Adrenal gland (tissue), 12 donors: ENCODE data around the gene ACOT6. TPM values are rescaled to one million over a fixed set of nuclear protein-coding genes. Genes with fewer than 3 reads are reported as not detected.
"Not testable (repeated sequence)": the region's sequence is repeated elsewhere in the genome, so short reads cannot be mapped to it uniquely, and the experiment has no call there.

ENCODE experiments used
- DNase-seq, 7 donors: peaks; one replicate each; pipeline ENCODE4 v3.0.0-alpha.2; 2019 to 2020
- H3K27ac ChIP-seq, 5 donors: fragments of 200-600 bp; sonication (generic) in 4 of 5; 1 replicate in 3 of 5; 2 replicates in 2 of 5; pipeline versions ENCODE4 v1.5.1 to v1.8.0; 2016 to 2020; ENCODE audit warnings: mild to moderate bottlenecking in 1 of 5
- H3K27me3 ChIP-seq: fragments of 200-600 bp; 2 replicates; pipeline ENCODE4 v1.8.0; 2021
- H3K36me3 ChIP-seq, 2 donors: fragments of 200-600 bp; replicated peaks in 1 of 2; 1 replicate in 1 of 2; 2 replicates in 1 of 2; pipeline versions ENCODE4 v1.5.1 to v1.8.0; 2018 to 2022
- H3K4me1 ChIP-seq, 2 donors: fragments of 200-600 bp; replicated peaks in 1 of 2; 1 replicate in 1 of 2; 2 replicates in 1 of 2; pipeline versions ENCODE4 v1.5.1 to v1.8.0; 2018 to 2021
- H3K4me3 ChIP-seq, 4 donors: fragments of 200-600 bp; sonication (generic) in 3 of 4; one replicate each; pipeline ENCODE4 v1.5.1; 2016 to 2018
- H3K9me3 ChIP-seq, 3 donors: fragments of 200-600 bp; sonication (generic) in 1 of 3; replicated peaks in 1 of 3; 1 replicate in 2 of 3; 2 replicates in 1 of 3; pipeline versions ENCODE4 v1.5.1 to v1.8.0; 2016 to 2021
- POLR2A ChIP-seq, 2 donors: fragments of 450-650 bp; IDR thresholded peaks; one replicate each; pipeline ENCODE4 v1.6.1; 2017; ENCODE audit warnings: antibody characterized with exemption in 2 of 2, mild to moderate bottlenecking in 2 of 2, moderate library complexity in 1 of 2
- WGBS, 4 donors: extraction: QIAGEN DNeasy Blood & Tissue Kit in 2 of 4; methylation state at CpG; one replicate each; pipeline versions ENCODE4 v1.1.5 to v1.1.7; 2013 to 2017; 5-methylcytosine and 5-hydroxymethylcytosine counted together
- intact Hi-C, 2 donors: fragments of 100-400 bp; cut with DNase I; formaldehyde crosslinking; loops; one replicate each; pipeline versions ENCODE4 v1.14.1 to v1.15.0; 2022 to 2023
- polyA plus RNA-seq, 3 donors: library from polyadenylated mRNA; stranded (reverse); fragments of 200-250 nt in 2 of 3; fragments of 350-450 nt in 1 of 3; fragmentation: Illumina TruSeq in 1 of 3; extraction: RNeasy Lipid Tissue Mini Kit (QIAGEN cat#74804) in 1 of 3; gene quantifications; one replicate each; pipeline ENCODE4 v1.2.3, GENCODE V29; 2013 to 2014
- total RNA-seq, 9 donors: library from RNA; depleted of rRNA in 4 of 9; stranded (reverse); fragments of >200 nt in 4 of 9; fragments of 120-200 nt in 1 of 9; fragmentation: NEBNext Ultra II Directional in 1 of 9; extraction: Animal tissue kit (Norgen Biotek cat#: 25700) in 1 of 9; gene quantifications; one replicate each; pipeline versions ENCODE4 v1.1.0 to v1.2.4, GENCODE V29; 2013 to 2023
- TF ChIP-seq, protein P1 (sequence below), 6 experiments: fragments of 450-650 bp in 4 of 6; fragments of 200-600 bp in 2 of 6; sonication (generic) in 1 of 6; IDR thresholded peaks; 1 replicate in 5 of 6; 2 replicates in 1 of 6; pipeline versions ENCODE4 v1.5.1 to v1.8.0; 2016 to 2021; ENCODE audit warnings: antibody characterized with exemption in 6 of 6, mild to moderate bottlenecking in 2 of 6, moderate library complexity in 1 of 6
- donor health status: healthy with polysubstance abuse.
- donor health status: Bipolar disorder and iron deficiency.
- donor health status: DM: yes; HTN: yes; CAD: no.
- donor health status: DM: no; HTN: no; CAD: no.
- donor health status: DM: no; HTN: no; CAD: no.
- donor health status: DM: yes; HTN: yes; CAD: no.

The ACOT6 gene
- total and polyA plus RNA-seq, 12 donors = 0.17 TPM; not detected in 11

DNA sequence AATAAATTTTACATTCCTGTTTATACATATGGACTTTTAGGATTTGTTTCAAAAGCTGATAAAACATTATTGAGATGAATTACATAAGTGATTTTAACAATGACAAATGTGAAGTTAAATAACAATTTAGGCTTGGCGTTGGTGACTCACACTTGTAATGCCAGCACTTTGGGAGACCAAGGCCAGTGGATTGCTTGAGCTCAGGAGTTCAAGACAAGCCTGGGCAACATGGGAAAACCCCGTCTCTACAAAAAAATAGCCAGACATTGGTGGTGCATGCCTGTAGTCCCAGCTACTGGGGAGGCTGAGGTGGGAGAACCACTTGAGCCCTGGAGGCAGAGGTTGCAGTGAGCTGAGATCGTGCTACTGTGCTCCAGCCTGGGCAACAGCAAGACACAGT lies 35.9 kb upstream of the ACOT6 start:
- WGBS, 4 donors = 52 to 64% (median 57%) methylated on average over 3 of the region's 3 CpGs
- DNase-seq = peak; percentile 45 to 76 (median 64)
- peaks cover 0 to 4% of the 10 kb centered on the region in 2 donors for H3K36me3 ChIP-seq
- no peak for TF ChIP-seq POLR2A (IDR thresholded peaks at IDR 0.05)
- TF ChIP-seq, protein P1, sequence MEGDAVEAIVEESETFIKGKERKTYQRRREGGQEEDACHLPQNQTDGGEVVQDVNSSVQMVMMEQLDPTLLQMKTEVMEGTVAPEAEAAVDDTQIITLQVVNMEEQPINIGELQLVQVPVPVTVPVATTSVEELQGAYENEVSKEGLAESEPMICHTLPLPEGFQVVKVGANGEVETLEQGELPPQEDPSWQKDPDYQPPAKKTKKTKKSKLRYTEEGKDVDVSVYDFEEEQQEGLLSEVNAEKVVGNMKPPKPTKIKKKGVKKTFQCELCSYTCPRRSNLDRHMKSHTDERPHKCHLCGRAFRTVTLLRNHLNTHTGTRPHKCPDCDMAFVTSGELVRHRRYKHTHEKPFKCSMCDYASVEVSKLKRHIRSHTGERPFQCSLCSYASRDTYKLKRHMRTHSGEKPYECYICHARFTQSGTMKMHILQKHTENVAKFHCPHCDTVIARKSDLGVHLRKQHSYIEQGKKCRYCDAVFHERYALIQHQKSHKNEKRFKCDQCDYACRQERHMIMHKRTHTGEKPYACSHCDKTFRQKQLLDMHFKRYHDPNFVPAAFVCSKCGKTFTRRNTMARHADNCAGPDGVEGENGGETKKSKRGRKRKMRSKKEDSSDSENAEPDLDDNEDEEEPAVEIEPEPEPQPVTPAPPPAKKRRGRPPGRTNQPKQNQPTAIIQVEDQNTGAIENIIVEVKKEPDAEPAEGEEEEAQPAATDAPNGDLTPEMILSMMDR (IDR thresholded peaks at IDR 0.05) = no peak
- H3K4me3 ChIP-seq = no peak overlapping the region
- peak overlapping the region in 3 of 5 donors; percentile 19 to 41 (median 30) for H3K27ac ChIP-seq
- intact Hi-C loops = no loop called here
- no peaks in the 10 kb centered on the region for H3K27me3 ChIP-seq
- H3K4me1 ChIP-seq = peaks cover 0 to 5% of the 10 kb centered on the region in 2 donors
- no peaks in the 10 kb centered on the region for H3K9me3 ChIP-seq

DNA sequence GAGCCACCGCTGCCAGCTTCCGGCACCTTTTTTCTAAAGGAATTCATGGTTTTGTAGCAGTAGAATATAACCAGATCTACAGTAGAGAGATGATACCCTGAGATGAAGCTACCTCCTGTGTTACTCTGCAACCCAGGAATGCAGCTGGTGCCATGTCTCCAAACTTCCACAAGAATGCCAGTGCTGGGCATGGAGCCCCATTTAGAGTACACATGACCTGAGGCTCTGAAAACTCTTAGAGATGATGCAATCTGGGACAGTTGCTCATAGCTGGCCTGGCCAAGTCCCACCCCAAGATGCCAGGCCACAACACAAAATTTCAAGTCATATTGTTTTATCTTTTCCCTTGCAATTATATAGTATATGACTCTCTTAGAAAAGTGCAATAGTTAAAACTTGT lies 35.1 kb upstream of the ACOT6 start:
- H3K9me3 ChIP-seq, H3K27me3 ChIP-seq, H3K4me1 ChIP-seq, intact Hi-C loops, H3K4me3 ChIP-seq, DNase-seq, H3K36me3 ChIP-seq: not testable (repeated sequence)
- WGBS, 4 donors = 93 to 100% (median 100%) methylated on average over 1 to 2 of the region's 2 CpGs
- peak overlapping the region in 2 of 5 donors; percentile 37 to 41 for H3K27ac ChIP-seq

DNA sequence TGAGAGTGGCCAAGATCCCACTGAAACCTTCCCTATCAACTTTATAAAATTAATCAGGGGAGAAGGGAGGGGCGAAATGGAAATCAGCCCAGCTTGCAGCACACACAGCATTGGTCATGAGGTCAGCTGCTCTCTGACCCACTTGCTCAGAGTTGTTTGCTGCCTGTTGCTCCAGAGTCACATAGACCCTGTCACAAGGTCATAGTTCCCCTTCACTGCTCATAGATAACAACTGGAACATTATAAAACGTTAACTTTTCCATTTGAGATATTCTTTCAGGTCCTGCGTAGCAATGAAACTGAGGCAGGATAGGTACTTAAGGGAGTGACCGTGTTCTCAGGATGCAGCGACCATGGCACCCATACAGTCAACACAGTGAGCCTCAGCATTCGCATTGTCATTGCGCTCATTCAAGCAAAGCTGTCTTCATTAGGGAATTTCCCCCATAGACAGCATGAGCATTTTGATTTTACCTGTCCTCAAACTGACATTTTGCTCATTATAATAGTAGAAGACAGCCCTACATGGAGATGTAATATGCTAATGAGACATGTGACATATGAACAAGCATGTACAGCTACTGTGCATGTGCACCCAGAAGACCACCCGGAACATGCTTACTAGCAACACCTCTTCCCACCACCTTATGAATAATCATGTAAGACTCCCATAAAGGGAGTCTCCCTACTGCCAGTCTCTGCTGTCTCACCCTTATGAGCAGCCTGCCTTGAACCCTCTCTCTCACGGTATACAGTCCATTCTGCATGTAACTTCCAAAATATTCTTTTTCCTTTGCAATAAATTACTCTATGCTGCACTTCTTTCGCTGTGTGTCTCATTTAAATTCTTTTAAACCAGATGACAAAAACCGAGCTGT lies 30.0 kb upstream of the ACOT6 start:
- H3K4me3 ChIP-seq, H3K4me1 ChIP-seq, H3K27me3 ChIP-seq, H3K9me3 ChIP-seq, H3K36me3 ChIP-seq, intact Hi-C loops: not testable (repeated sequence)
- peak overlapping the region in 2 of 5 donors; percentile 34 to 67 for H3K27ac ChIP-seq
- WGBS, 4 donors = 74 to 85% (median 82%) methylated on average over 10 of the region's 11 CpGs
- peak in 4 of 7 donors; percentile 27 to 45 (median 36) for DNase-seq

DNA sequence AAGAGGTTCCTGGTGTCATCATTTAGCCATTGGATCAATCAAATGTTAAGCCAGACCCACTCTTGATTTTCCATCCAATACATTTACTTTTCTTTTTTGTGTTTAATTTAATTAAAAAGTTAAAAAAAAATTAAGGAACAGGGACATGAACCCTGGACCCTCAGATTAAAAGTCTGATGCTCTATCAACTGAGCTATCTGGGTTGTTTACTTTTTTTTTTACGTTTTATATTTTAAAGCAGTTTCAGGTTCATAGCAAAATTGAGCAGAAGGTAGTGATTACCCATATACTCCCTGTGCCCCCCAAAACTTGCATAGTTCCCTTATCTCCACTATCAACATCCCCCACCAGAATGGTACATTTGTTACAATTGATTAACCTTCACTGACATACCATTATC lies 23.6 kb upstream of the ACOT6 start:
- intact Hi-C loops = no loop called here
- TF ChIP-seq, protein P1 (IDR thresholded peaks at IDR 0.05) = no peak
- TF ChIP-seq POLR2A (IDR thresholded peaks at IDR 0.05) = no peak
- no peak for DNase-seq
- no peaks in the 10 kb centered on the region for H3K9me3 ChIP-seq
- 80 to 97% (median 92%) methylated on average over 1 of the region's 1 CpG for WGBS, 4 donors
- H3K36me3 ChIP-seq = no peaks in the 10 kb centered on the region
- H3K4me1 ChIP-seq = no peaks in the 10 kb centered on the region
- no peaks in the 10 kb centered on the region for H3K27me3 ChIP-seq
- no peak overlapping the region for H3K4me3 ChIP-seq
- no peak overlapping the region for H3K27ac ChIP-seq

DNA sequence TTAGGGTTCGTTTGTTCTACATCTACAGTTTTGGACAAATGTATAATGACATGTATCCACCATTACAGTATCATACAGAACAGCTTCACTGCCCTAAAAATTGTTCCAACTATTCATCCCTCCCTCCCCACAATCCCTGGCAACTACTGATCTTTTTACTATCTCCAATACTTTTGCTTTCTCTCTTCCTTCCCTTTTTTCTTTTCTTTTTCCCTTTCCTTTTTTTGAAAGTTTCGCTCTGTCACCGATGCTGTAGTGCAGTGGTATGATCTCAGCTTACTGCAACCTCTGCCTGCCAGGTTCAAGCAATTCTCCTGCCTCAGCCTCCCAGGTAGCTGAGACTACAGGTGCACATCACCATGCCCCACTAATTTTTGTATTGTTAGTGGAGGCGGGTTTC lies 23.2 kb upstream of the ACOT6 start:
- intact Hi-C loops = no loop called here
- no peak for DNase-seq
- no peaks in the 10 kb centered on the region for H3K4me1 ChIP-seq
- no peak overlapping the region for H3K4me3 ChIP-seq
- H3K27me3 ChIP-seq = no peaks in the 10 kb centered on the region
- H3K27ac ChIP-seq = no peak overlapping the region
- WGBS, 4 donors = 80 to 88% (median 82%) methylated on average over 4 of the region's 4 CpGs
- TF ChIP-seq, protein P1 (IDR thresholded peaks at IDR 0.05) = no peak
- TF ChIP-seq POLR2A (IDR thresholded peaks at IDR 0.05) = no peak
- H3K36me3 ChIP-seq = no peaks in the 10 kb centered on the region
- no peaks in the 10 kb centered on the region for H3K9me3 ChIP-seq

DNA sequence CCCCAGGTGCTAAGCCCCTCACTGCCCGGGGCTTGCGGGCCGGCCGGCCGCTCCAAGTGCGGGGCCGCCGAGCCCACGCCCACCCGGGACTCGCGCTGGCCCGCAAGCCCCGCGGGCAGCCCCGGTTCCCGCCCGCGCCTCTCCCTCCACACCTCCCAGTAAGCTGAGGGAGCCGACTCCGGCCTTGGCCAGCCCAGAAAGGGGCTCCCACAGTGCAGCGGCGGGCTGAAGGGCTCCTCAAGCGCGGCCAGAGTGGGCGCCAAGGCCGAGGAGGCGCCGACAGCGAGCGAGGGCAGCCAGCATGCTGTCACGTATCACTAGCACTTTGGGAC lies 21.7 kb upstream of the ACOT6 start:
- H3K9me3 ChIP-seq, DNase-seq, H3K4me3 ChIP-seq, intact Hi-C loops, H3K36me3 ChIP-seq, H3K27ac ChIP-seq, H3K27me3 ChIP-seq, H3K4me1 ChIP-seq: not testable (repeated sequence)
- WGBS, 4 donors = 93 to 96% (median 95%) methylated on average over 7 to 32 of the region's 32 CpGs
